Choroid plexus epithelial cell (primary cell): ENCODE data around the gene SNX8.

Experiments used
- DNase-seq: peaks from one replicate; pipeline ENCODE4 v3.0.0-alpha.2; 2010; ENCODE audit warnings: low read depth
- H3K4me3 ChIP-seq: 2 replicates; pipeline ENCODE4 v1.5.1; 2011; ENCODE audit warnings: low read depth, mild to moderate bottlenecking, control low read depth, low read length, moderate library complexity
- TF ChIP-seq, protein P1 (sequence below): conservative IDR thresholded peaks from 2 replicates; pipeline ENCODE4 v1.5.1; 2011; ENCODE audit warnings: low read depth, mild to moderate bottlenecking, control low read depth, inconsistent platforms, low read length, moderate library complexity

The SNX8 gene

DNA sequence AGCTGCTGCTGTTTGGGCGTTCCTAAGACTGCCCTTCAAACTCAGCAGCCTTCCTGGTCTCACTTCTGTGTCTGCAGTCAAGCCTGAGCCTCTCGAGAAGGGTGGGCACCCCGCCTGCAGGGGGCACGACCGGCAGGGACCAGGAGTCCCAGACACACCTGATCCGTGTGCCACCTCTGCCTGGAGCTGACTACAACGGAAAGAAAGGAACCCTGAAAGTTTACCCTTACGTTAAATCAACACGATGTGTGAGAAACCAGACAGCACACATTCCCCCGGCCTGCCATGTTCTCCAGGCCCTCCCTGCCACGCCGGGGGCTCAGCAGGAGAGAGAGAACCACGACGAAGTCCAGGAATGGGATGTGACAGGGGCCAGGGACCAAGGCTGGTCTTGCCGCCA is 86.5 kb downstream of the SNX8 start:
- TF ChIP-seq, protein P1, sequence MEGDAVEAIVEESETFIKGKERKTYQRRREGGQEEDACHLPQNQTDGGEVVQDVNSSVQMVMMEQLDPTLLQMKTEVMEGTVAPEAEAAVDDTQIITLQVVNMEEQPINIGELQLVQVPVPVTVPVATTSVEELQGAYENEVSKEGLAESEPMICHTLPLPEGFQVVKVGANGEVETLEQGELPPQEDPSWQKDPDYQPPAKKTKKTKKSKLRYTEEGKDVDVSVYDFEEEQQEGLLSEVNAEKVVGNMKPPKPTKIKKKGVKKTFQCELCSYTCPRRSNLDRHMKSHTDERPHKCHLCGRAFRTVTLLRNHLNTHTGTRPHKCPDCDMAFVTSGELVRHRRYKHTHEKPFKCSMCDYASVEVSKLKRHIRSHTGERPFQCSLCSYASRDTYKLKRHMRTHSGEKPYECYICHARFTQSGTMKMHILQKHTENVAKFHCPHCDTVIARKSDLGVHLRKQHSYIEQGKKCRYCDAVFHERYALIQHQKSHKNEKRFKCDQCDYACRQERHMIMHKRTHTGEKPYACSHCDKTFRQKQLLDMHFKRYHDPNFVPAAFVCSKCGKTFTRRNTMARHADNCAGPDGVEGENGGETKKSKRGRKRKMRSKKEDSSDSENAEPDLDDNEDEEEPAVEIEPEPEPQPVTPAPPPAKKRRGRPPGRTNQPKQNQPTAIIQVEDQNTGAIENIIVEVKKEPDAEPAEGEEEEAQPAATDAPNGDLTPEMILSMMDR: no peak
- no peak overlapping the region for H3K4me3 ChIP-seq
- no peak for DNase-seq

DNA sequence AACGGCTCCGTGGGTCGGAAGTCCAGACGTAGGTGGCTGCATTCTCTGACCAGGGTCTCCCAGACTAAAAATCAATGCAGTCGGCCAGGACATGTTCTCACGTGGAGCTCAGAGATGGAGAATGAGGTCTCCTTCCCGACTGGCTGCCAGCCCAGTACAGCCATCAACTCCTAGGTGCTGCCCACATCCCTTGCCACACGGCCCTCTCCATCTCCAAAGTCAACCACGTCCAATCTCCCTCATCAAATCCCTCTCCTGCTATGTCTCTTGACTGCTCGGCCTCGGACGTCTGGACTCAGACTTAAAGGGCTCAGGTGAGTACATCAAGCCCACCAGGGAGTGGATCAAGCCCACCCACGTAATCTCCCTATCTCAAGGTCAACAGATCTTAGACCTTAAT is 88.4 kb downstream of the SNX8 start:
- DNase-seq: no peak
- H3K4me3 ChIP-seq: no peak overlapping the region
- TF ChIP-seq, protein P1: no peak

DNA sequence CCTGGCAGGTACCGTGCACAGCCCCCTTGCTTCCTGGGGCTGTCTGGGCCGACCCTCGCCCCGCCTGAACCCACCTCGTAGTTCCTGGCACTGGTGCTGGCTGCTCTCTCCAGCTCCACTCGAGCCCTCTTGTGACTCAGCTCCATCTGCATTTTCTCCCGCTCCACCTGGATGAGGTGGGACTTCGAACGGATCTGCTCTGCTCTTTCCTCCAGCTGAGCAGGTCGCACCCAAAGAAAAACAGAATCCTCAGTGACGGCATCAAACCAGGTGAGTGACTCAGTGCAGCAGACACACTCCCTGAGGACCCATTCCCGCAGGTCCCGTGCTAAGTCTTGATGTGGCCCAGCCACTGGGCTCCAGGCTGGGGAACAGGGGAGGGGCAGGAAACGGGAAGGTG is 88.9 kb downstream of the SNX8 start:
- no peak overlapping the region for H3K4me3 ChIP-seq
- DNase-seq: no peak
- TF ChIP-seq, protein P1: no peak

DNA sequence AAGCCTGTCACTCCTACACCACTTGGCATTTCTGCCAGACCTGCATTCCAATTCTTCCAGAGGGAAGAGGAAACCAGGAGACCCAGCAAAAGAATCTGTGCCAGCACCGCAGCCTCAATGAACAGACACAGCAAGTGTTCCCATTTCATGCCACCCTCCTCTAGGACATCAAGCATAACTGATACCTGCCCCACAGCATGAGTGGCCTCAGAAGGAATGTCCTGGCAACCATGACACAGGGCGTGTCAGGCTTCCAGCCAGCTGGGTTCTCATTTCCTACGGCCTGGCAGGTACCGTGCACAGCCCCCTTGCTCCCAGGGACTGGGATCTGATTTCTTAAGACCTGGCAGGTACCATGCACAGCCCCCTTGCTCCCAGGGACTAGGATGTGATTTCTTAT is 89.3 kb downstream of the SNX8 start:
- TF ChIP-seq, protein P1: no peak
- DNase-seq: no peak
- no peak overlapping the region for H3K4me3 ChIP-seq

DNA sequence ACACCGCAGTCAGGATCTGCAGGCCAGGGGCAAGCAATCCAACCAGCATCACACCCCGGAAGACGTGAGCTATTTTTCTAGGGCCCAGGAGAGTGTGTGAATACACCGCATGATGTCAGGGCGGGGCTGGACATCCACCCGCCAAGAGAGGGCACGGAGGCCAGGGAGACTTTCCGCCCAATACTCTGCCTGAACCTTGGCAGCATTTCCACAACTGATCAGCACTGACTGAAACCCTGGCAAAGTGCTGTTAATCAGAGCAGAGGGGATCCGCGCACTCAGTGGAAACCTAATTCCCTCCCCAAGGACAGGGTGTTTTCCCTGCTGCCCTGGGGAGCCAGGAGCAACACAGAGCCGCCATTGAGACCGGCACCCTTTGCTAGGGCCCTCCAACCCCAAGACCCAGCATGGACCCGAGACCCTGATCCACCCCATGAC is 89.7 kb downstream of the SNX8 start:
- TF ChIP-seq, protein P1: no peak
- no peak overlapping the region for H3K4me3 ChIP-seq
- DNase-seq: no peak

DNA sequence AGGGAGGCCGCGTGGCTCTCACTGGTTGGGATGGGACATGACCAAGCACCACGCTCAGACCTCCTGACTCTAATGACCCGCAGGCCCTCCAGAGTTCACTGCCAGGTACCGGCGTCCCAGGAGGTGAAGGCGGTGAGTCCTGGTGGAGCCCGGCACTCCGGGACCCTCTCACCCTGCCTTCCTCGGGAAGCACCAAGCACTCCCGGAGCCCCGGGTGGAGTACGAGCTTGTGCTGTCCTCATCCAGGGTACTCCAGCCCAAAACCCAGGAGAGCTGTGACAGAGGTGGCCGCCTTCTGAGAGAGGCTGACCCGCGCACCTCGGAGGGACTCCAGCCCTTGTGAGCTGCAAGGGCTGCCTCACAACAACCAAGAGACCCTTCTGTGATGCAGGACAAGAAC is 90.9 kb downstream of the SNX8 start:
- TF ChIP-seq, protein P1: no peak
- H3K4me3 ChIP-seq: no peak overlapping the region
- no peak for DNase-seq

DNA sequence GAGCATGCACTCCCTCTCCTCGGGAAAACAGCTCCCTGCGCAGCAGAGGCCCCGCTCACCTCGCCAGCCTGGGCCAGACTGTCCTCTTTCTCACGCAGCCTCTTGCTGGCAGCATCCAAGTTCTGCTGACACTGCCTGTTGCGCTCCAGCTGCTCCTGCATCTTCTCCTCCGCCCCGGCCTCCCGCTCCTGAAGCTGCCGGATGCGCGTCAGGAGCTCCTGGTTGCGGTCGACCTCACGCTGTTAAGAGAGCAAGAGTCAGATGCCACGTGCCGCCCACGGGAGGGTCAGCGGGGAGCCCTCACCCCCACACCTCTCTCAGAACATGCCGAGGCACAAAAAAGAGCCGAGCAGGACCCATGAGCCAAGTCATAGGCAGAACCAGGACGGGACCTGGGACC is 91.7 kb downstream of the SNX8 start:
- TF ChIP-seq, protein P1: no peak
- no peak overlapping the region for H3K4me3 ChIP-seq
- DNase-seq: no peak
